ENCODE data around the gene TRIAP1.

TRIAP1 gene

DNA sequence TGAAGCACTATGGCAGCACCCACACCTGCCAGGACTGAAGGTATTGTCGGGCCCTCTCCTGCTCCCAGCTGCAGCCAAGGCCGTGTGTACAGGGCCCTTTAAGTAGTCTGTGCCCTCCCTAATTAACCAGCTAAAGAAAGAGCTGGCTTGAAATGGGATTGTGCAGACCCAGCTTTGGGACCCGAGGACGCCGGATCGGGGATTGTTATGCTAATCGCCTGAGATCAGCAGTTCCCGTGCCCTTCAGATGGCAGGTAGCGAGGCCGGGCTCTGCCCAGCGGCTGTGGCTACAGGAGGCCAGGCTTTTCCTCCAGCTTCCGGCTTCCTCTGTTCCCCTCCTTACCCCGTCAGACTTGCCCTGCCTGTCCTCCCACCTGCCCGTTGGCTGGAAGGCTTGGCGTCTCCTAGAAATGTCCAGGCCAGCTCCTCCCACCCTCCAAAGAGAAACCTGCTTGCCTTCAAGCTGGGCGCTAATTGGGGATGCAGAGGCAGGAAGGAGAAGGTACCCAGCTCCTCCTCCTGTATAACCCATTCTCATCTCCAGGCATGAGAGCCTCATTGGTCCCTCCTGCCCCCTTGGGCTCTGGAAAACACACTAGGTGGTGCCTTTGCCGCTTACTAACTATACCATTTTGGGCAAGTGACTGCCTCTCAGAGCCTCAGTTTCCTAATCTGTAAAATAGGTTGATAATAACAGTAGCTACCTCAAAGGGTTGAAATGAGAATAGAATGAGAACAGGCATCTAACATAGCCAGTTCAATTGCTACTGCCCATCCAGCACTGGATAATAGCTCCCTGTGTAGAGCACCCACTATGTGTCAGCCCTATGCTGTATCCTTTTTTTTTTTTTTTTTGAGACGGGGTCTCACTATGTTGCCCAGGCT is 51.5 kb downstream of the TRIAP1 start:
- Mint-ChIP-seq H3K27ac (peak overlapping the region in 2 of 3 experiments; percentile 70 to 74), H3K4me1 (no peaks in the 10 kb centered on the region), H3K36me3 (ENCODE audit: low read depth) (no peaks in the 10 kb centered on the region), H3K9me3 (no peaks in the 10 kb centered on the region), H3K27me3 (ENCODE audit: low read depth) (peaks cover 21% of the 10 kb centered on the region), H3K4me3 (peak overlapping the region in 2 of 3 experiments; percentile 30 to 35)
- TF ChIP-seq, protein P1, sequence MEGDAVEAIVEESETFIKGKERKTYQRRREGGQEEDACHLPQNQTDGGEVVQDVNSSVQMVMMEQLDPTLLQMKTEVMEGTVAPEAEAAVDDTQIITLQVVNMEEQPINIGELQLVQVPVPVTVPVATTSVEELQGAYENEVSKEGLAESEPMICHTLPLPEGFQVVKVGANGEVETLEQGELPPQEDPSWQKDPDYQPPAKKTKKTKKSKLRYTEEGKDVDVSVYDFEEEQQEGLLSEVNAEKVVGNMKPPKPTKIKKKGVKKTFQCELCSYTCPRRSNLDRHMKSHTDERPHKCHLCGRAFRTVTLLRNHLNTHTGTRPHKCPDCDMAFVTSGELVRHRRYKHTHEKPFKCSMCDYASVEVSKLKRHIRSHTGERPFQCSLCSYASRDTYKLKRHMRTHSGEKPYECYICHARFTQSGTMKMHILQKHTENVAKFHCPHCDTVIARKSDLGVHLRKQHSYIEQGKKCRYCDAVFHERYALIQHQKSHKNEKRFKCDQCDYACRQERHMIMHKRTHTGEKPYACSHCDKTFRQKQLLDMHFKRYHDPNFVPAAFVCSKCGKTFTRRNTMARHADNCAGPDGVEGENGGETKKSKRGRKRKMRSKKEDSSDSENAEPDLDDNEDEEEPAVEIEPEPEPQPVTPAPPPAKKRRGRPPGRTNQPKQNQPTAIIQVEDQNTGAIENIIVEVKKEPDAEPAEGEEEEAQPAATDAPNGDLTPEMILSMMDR (IDR thresholded peaks at IDR 0.05; ENCODE audit: unreplicated experiment in 3 of 3) = no peak

Measured in nephron (organoid).